Aortic smooth muscle cell (primary cell): ENCODE measurements around the gene WNT7B. TPM values are rescaled to one million over a fixed set of nuclear protein-coding genes. Genes with fewer than 3 reads are reported as not detected.

ENCODE experiments used
- total RNA-seq: library from RNA; depleted of rRNA; stranded (reverse); fragments of >200 nt; gene quantifications from 2 replicates; pipeline ENCODE4 v1.2.3, GENCODE V29; 2014

The WNT7B gene
- not detected in 2 replicates for total RNA-seq

DNA sequence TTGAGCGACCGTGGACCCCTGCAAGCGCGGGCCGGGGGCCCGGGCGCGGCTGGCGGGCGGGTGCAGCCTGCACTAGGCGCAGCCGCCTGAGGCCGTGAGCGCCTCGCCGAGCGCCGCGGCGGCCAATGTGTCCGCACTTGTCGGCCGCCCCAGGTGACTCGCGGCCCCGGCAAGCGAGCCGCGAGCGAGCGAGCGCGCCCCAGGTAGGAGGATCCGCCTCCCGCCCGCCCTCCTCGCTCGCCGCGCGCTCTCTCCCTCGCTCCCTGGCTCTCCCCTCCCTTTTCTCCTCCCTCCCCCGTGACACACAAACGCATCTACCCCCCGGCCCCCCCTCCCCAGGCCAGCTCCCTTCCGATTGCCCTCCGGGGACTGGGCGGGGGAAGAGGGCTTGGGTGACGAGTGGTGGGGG is at the start of gene WNT7B:
WNT7B (minus strand) TSS at position 160 of the 409 bp plus-strand sequence. CDS start 408 bp downstream, outside the sequence.

Other genes starting within 250 kb of the WNT7B start
- 9.8 and 11.5 TPM in 2 replicates for gene PPARA, start 173.4 kb upstream of the WNT7B start, total RNA-seq